ENCODE data around the gene PARP12.

The PARP12 gene

DNA sequence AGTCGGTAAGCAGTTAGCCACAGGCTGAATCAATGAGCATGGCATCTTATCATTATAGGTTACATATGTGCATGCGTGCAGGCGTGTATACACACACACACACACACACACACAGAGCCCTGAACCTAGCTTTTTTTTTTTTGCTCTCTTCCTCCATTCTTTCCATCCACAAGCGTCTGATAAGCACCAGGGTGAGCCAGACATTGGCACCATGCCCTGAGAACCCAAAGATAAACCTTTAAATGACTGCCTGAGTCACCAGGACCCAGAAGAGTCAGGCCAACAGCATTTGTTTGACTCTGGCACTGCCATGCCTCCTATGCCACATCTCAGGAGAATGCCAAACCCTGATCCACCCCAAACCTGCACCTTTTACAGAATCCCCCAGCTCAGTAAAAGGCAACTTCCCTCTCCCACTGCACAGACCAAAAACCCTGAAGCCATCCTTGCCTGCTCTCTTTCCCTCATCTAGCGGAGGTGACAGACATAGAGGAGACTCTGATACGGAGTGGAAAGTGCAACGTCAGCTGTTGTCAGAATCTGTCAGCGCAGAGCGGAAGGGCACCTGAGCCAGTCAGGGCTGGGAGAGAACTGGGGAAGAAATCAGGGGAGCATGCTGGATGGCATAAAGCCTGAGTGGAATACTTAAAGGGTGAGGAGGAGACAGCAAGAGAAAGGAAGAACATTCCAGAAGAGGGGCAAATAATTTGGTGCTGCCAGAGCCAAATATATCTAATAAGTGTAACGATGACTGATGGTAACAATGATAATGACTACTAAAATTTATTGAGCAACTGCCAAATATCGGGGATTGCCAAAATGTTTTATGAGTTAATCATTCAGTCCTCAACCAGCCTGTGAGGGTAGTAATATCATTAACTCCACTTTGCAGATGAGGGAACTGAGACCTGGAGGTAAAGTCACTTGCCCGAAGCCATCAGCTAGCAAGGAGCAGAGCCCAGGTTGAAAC lies 3.2 kb downstream of the PARP12 start:
- no peak for DNase-seq (ENCODE audit: low spot score)

DNA sequence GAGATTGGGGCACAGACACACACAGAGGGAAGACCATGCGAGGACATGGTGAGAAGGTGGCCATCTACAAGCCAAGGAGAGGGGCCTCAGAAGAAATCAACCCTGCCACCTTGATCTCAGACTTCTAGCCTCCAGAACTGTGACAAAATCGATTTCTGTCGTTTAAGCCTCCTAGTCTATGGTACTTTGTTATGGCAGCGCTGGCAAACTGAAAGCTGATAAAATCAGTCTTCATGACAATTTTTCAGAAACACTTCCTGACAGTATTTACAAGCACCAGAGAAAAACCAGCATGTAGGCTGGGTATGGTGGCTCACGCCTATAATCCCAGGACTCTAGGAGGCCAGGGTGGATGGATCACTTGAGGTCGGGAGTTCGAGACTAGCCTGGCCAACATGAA lies 4.2 kb downstream of the PARP12 start:
- DNase-seq (ENCODE audit: low spot score) = no peak

DNA sequence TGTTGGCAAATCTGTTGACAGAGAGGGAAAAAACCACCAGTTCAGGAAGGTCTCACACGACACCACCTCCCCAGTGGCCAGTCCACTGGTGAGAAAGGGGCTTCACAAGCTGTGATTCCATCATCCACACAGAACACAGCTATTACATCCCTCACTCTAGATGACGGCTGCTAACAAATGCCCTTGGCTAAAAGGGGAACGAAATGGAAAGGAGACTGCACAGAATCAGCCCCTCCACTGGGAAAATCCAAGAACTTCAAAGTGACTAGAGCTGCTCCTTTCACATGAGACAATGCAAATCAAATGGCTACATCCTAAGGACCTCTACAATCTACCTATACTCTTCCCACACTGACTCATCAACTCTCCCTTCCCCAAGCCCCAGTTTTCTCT lies 5.6 kb downstream of the PARP12 start:
- no peak for DNase-seq (ENCODE audit: low spot score)

DNA sequence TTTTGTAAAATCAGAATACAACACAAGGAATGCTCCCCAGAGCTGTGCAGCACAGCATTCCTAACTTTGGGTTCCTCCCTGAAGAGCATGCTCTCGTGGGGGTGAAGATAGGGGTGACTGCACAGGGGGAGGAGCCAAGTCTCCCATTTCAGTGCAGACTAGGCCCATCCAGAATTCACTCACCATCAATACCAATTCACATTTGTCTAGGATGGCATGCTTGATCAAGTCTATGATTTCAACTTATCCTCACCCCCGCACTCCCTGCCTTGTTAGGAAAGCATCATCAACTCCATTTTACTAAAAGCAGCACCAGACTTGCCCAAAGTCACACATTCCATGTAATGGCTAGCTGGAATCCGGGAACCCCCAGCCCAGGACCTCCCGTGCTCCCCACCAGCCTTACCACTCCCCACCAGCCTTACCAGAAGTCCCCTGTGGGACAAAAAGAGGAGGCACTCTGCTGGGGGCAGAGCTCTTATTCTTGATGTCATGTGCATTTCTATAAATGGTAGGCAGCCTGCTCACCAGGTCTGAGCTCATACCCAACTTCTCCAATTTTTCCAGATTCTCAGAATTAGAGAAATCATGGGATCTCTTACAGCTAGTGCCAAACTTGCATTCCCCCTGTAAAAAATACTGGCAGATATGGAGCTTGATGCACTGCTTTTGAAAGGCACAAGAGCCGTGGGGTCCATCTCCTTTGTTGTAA lies 6.2 kb downstream of the PARP12 start:
- DNase-seq (ENCODE audit: low spot score) = no peak

- DNase-seq (ENCODE audit: low spot score) = no peak
Observed at GRCh38 chr7:140055833-140056232, 6.9 kb downstream of the PARP12 start.

DNA sequence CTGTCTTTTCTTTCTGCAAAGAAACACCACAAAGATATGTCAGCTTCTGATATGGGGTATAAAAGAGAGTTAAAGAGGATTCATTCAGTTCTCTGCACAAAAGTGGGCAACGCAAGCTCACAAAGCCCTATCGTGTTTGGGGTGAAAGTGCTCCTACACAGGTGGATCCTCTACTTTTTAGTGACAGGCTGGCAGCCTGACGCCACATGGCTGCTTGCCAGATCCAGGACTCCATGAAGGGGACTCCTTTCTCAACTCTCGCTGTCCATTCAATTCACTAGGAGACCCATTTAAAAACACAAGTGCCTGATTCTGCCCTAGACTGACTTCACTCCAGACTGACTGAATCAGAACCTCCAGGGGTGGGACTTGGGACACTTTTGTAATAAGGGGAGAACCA lies 8.0 kb downstream of the PARP12 start:
- no peak for DNase-seq (ENCODE audit: low spot score)

- no peak for DNase-seq (ENCODE audit: low spot score)
Observed at GRCh38 chr7:140053812-140054539, 8.8 kb downstream of the PARP12 start.

DNA sequence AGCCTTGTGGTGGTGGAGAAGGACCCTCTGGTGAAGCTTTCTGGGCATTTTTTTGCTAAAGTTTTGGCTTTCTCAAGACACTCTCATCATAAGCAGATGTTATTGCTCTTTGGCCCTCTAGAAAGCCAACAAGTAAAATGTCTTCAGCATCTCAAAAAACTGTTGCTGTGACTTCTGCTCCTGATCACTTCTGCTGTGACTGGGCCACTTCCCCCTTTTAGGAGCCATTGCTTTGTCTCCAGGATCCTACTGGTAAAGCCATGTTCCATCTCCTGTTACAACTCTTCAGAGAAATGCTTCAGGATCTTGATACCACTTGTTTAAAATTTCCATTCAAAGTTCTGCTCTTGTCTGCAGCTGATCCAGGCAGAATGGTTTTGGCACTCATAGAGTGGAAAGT lies 10.9 kb downstream of the PARP12 start:
- no peak for DNase-seq (ENCODE audit: low spot score)

DNA sequence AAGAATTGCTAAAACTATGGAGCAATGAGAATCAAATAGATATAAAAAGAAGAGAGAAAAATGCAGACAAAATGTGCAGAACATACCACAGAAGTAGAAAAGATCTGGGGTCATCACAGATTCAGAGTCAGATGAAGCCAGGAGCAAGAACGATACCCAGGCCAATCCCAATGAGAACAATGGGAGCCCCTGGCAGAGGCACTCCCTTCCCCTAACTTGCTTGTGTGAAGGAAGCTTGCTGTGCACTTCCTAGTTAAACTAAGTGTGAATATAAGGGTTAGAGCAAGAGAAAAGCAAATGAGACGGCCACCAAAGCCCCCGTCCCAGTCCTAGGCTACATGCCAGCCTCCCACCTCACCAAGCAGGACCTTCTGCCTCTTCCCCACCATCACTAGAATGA lies 12.7 kb downstream of the PARP12 start:
- no peak for DNase-seq (ENCODE audit: low spot score)

DNA sequence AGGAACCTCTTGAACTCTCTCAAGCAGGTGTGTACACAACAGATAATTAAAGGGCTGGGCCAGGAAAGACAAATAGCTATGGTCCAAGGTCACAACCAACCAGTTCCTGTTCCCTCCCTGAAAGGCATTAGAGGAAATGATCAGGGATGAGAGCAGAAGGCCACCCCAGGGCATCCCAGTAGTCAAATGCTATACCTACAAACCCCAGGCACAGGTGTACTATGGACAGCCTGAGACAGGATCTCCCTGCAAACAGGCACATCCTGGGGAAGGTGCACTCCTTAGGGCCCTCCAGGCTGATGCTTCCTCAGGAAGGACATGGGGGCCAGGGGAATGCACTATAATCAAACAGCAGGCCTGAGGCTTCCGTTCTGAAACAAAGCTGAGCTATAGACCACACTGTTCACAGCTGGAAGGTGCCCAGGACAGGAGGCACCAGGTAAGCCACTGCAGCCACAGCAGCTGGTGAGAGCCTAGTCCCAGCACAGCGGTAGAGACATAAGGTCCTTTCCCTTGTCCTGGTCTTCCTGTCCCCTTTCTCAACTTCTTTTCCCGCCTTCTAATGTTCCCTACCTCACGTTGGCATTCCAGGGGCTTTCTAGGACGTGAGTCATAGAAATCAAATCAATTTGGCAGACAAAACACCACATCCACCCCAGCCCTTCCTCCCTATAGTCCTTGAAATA lies 13.3 kb downstream of the PARP12 start:
- no peak for DNase-seq (ENCODE audit: low spot score)

DNA sequence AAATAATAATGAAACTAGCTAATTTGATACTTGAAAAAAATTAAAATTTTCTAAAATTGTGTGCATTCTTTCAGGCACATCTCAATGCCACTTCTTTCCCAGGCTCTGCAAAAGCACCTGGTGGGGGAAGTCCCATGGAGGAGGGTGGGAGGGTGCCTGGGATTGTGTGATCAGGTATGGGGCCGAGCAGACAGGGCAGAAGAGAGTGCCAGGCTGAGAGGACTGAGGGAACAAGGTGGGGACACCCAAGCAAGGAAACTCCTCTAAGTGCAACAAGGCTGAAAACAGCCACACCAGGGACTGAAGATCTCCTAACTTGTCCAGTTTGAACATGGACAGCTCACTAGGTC lies 13.8 kb downstream of the PARP12 start:
- no peak for DNase-seq (ENCODE audit: low spot score)

DNA sequence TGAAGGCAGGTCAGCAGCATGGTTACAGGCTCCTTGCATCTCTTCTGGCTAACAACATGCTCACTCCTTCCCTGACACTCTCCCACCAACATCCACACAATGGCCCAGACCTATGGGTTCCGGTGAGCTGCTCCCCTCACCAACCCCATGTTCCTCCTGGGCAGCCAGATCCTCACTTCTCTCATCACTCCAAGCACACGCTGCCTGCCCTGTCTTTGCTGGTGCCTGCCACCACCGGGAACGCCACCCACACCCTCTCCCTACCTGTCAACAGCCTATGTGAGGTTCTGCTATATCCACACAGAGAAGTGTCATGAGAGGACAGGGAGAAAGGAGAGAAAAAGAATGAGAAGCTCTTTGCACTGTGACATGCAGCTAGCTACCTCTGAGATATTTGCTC lies 14.6 kb downstream of the PARP12 start:
- DNase-seq (ENCODE audit: low spot score) = no peak

DNA sequence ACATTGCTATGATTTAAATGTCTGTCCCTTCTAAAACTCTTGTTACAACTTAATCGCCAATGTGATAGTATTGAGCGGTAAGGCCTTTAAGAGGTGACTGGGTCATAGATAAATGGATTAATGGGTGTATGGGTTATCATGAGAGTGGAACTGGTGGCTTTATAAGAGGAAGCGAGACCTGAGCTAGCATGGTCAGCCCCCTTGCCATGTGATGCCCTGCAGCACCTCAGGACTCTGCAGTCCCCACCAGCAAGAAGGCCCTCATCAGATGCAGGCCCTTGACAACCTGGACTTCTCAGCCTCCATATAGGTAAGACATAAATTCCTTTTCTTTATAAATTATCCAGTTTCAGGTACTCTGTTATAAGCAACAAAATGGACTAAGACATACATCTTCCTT lies 15.6 kb downstream of the PARP12 start:
- DNase-seq (ENCODE audit: low spot score) = no peak

- no peak for DNase-seq (ENCODE audit: low spot score)
Observed at GRCh38 chr7:140045697-140046096, 17.1 kb downstream of the PARP12 start.

DNA sequence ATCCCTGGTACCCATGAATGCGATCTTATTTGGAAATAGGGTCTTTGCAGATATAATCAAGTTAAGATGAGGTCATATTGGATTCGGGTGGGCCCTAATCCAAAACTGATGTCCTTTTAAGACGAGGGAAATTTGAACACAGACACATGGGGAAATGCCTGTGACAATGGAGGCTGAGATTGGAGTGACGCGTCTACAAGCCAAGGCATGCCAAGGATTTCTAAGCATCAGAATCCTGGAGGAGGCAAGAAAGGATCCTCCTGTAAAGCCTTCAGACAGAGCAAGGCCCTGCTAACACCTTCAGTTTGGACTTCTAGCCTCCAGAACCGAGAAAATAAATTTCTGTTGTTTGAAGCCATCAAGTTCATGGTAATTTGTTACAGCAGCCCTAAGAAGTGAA lies 18.5 kb downstream of the PARP12 start:
- no peak for DNase-seq (ENCODE audit: low spot score)

DNA sequence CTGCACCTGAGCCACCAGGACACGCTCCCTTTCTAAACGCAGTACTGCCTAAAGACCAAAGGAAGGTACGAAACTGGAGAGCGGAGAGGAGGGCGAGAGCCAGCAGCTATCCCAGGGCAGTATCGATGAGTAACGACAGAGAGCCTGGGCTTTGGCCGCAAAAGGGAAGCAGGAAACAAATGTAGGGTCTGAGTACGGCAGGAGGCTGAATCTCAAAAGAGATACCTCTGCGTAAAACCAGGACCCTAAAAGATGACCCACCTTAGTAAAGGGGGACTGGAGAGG lies 20.4 kb downstream of the PARP12 start:
- DNase-seq (ENCODE audit: low spot score) = no peak

GRCh38 chr7:140041659-140042385 lies 20.9 kb downstream of the PARP12 start:
- no peak for DNase-seq (ENCODE audit: low spot score)

DNA sequence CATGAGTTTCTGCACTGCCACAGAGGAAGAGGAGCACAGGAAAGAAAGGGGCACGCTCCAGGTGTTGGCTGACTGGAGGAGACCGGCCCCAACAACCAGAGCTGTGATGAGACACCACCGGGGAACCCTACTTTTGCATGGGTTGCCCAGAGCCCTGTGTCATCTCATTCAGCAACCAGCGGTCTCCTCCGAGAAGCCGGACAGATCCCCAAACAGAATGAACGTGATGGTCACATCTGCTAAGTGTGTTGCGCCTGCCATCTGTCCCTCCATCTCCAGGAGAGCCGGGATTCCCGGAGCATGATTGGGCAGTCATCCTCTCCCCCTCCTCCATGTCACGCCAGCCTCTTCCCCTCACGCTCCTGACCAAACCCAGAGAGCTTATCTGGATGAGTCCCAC lies 22.9 kb downstream of the PARP12 start:
- DNase-seq (ENCODE audit: low spot score) = no peak

DNA sequence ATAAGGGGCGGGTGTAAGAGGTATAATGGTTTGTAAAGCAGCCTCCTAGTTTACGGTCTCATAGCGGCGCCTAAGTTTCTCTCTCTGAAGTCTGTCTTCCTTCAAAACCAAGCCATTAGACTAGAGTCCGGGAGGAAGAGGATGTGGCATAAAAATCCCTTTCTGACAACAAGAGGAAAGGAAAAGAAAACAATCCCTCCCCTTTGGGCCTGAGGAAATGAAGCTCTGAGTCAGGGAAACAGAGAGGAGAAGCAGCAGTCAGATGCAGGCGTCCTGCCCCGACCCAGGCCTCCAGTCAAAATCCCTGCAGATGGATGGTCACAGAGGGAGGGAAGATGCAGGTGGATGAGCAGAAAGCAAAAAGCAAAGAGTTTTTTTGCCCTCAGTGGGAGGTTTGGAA lies 23.7 kb downstream of the PARP12 start:
- no peak for DNase-seq (ENCODE audit: low spot score)

DNA sequence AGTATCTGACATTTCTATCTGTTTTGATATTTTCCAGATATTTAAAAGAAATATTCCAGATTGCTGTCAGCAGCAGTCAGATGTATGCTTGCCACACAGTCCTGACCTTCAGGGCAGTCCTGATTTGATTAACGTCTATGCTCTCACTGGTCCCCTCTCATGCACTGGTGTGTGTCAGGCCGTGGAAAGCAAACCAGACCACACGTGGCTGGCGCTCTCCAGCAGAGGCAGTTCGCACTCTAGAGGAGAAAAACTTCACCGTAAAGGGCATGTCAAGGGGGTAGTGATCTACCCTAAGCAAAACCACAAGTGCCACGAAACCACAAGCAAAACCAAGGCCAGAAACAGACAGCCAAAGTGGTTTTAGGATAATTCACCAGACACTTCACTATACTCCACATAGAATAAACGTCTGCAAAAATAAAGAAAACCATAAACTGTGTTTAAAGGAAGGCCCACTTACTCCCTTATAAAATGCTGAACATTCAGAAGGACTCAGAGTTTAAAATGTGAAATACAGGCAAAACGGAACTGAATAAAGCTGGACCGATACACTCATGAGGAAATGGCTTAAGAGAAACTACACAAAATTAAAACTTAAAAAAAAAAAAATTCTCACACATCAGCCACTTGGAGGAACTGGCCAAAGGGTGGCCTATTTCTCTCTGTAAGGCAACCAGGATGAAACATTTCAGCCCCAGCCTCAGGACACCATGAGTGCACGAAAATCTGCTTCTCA lies 26.4 kb downstream of the PARP12 start:
- no peak for DNase-seq (ENCODE audit: low spot score)
